RWPE2 (cell line): ENCODE results near the gene MATN4.
"Not testable (repeated sequence)": the region's sequence is repeated elsewhere in the genome, so short reads cannot be mapped to it uniquely, and the experiment has no call there.

Experiments
- ATAC-seq: fragments of 200-7000 bp; cut with Tn5 transposase; 3 replicates; pipeline ENCODE4 v1.9.1; 2021; ENCODE audit warnings: low read depth
- DNase-seq: peaks from one replicate; pipeline ENCODE4 v3.0.0-alpha.2; 2020; ENCODE audit warnings: low spot score
- H3K27ac ChIP-seq: fragments of 450-650 bp; 2 replicates; pipeline ENCODE4 v1.5.1; 2017; ENCODE audit warnings: mild to moderate bottlenecking; ENCODE audit not compliant: poor library complexity, severe bottlenecking
- H3K27me3 ChIP-seq: fragments of 250-450 bp; sonication (Bioruptor Pico); 2 replicates; pipeline ENCODE4 v1.5.1; 2021; ENCODE audit warnings: mild to moderate bottlenecking, moderate library complexity; ENCODE audit not compliant: insufficient read depth, poor library complexity, severe bottlenecking
- H3K36me3 ChIP-seq: fragments of 250-450 bp; sonication (Bioruptor Pico); 2 replicates; pipeline ENCODE4 v1.5.1; 2020; ENCODE audit warnings: low read depth, mild to moderate bottlenecking, moderate library complexity
- H3K4me1 ChIP-seq: fragments of 250-450 bp; sonication (Bioruptor Pico); 2 replicates; pipeline ENCODE4 v1.5.1; 2021; ENCODE audit warnings: mild to moderate bottlenecking, moderate library complexity; ENCODE audit not compliant: insufficient read depth, poor library complexity, severe bottlenecking
- H3K4me3 ChIP-seq: fragments of 250-450 bp; sonication (Bioruptor Pico); 2 replicates; pipeline ENCODE4 v1.5.1; 2021; ENCODE audit warnings: mild to moderate bottlenecking, moderate library complexity; ENCODE audit not compliant: severe bottlenecking
- H3K9me3 ChIP-seq: fragments of 250-450 bp; sonication (Bioruptor Pico); 2 replicates; pipeline ENCODE4 v1.5.1; 2021; ENCODE audit warnings: mild to moderate bottlenecking, moderate library complexity; ENCODE audit not compliant: severe bottlenecking
- TF ChIP-seq, protein P1 (sequence below): fragments of 450-650 bp; IDR thresholded peaks from one replicate; pipeline ENCODE4 v1.5.1; 2017; ENCODE audit warnings: mild to moderate bottlenecking, moderate library complexity; ENCODE audit not compliant: poor library complexity, severe bottlenecking

MATN4 gene

GRCh38 chr20:45352729-45353128 is 44.6 kb upstream of the MATN4 start:
- TF ChIP-seq, protein P1, sequence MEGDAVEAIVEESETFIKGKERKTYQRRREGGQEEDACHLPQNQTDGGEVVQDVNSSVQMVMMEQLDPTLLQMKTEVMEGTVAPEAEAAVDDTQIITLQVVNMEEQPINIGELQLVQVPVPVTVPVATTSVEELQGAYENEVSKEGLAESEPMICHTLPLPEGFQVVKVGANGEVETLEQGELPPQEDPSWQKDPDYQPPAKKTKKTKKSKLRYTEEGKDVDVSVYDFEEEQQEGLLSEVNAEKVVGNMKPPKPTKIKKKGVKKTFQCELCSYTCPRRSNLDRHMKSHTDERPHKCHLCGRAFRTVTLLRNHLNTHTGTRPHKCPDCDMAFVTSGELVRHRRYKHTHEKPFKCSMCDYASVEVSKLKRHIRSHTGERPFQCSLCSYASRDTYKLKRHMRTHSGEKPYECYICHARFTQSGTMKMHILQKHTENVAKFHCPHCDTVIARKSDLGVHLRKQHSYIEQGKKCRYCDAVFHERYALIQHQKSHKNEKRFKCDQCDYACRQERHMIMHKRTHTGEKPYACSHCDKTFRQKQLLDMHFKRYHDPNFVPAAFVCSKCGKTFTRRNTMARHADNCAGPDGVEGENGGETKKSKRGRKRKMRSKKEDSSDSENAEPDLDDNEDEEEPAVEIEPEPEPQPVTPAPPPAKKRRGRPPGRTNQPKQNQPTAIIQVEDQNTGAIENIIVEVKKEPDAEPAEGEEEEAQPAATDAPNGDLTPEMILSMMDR, result no peak
- DNase-seq, result no peak
- H3K27me3 ChIP-seq, result no peaks in the 10 kb centered on the region
- no peak overlapping the region for H3K27ac ChIP-seq
- H3K36me3 ChIP-seq, result peaks cover 3% of the 10 kb centered on the region
- H3K4me3 ChIP-seq, result no peak overlapping the region
- peaks cover 42% of the 10 kb centered on the region for H3K4me1 ChIP-seq
- H3K9me3 ChIP-seq, result no peaks in the 10 kb centered on the region
- no peak for ATAC-seq

DNA sequence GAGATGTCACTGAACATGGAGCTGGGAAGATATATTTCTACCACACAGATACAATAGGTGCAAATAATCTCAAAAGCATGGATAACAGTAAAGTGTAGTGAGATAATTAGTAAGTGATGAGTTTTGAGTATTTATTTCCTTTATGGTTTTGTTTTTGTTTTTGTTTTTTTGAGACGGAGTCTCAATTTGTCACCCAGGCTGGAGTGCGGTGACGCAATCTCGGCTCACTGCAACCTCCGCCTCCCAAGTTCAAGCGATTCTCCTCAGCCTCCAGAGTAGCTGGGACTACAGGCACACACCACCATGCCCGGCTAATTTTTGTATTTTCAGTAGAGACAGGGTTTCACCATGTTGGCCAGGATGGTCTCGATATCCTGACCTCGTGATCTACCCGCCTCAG is 42.7 kb upstream of the MATN4 start:
- not testable (repeated sequence) for H3K27ac ChIP-seq, H3K9me3 ChIP-seq, DNase-seq, H3K4me3 ChIP-seq, ATAC-seq, H3K27me3 ChIP-seq
- H3K36me3 ChIP-seq, result peaks cover 23% of the 10 kb centered on the region
- peaks cover 32% of the 10 kb centered on the region for H3K4me1 ChIP-seq

DNA sequence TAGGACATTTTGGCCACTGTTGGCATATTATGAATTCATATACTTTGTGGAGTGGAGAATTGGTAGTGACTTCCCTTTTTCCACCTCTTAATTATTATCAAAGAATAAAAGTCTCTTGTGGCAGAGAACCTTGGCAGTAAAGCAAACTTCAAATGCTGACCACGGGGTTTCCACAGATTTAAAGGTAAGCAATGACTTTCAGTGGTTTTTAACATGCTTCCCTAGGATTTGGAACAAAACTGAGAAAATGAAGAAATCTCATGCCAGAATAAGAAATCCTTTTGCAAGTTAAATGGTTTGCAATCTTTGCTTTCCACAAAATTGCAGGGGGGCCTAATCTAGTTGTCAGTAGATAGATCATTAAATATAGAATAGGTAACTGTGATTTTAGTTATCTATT is 42.1 kb upstream of the MATN4 start:
- Histone ChIP-seq H3K27me3 (no peaks in the 10 kb centered on the region), H3K4me3 (no peak overlapping the region), H3K9me3 (no peaks in the 10 kb centered on the region), H3K36me3 (peaks cover 29% of the 10 kb centered on the region), H3K4me1 (peaks cover 30% of the 10 kb centered on the region), H3K27ac (no peak overlapping the region)
- TF ChIP-seq, protein P1, result no peak
- no peak for ATAC-seq
- DNase-seq, result no peak

DNA sequence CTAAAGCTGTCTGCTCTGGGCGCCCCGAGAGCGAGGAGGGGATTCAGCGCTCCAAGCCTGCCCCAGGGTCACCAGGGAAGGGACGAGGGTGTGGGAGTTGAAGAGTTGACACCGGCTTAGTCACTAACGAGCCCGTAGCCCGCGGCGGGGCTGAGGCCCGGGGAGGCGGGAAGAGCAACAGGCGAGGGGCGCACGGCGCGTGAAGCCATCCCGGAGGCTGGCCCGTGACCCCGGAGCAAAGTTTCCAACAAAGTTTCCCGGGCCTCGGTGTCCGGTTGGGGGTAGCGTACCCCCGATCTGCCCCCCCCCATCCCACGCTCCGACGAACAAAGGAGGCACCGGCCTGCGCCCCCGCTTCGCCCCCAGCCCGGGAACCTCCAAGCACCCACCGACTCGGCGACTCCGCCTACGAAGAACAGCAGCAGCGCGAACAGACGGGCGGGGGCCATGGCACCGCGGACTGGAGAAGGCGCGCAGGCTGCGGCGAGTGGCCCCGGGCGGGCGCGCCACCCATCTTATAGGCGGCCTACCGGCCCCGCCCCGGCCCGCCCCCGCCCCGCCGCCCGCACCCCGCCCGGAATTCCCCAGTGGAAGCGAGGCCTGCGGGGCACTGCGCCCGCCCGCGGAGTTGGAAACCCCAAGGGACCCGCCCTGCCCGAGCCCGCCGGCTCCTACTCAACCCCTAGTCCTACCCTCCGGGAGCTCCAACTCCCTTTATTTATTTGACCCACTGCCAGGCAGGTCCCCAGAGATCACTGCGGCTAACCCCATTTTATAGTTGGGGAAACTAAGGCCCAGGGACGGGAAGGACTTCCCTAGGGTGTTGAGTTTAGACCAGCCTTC is 40.1 kb upstream of the MATN4 start, which contains the start of gene SDC4:
SDC4 (minus strand) TSS at position 489 of the 843 bp plus-strand sequence; CDS start at position 449, 40 bp downstream.
- Histone ChIP-seq H3K9me3 (no peaks in the 10 kb centered on the region), H3K36me3 (peaks cover 49% of the 10 kb centered on the region), H3K27me3 (no peaks in the 10 kb centered on the region), H3K4me3 (peak within 1 kb of the TSS; percentile 98), H3K27ac (peak within 1 kb of the TSS; percentile 99), H3K4me1 (peaks cover 44% of the 10 kb centered on the region)
- DNase-seq (peak; percentile 95), ATAC-seq (peak; percentile 35)
- TF ChIP-seq, protein P1, result peak; percentile 10

- Histone ChIP-seq H3K4me3 (peak overlapping the region; percentile 98), H3K9me3 (no peaks in the 10 kb centered on the region), H3K27ac (peak overlapping the region; percentile 99), H3K27me3 (no peaks in the 10 kb centered on the region), H3K4me1 (peaks cover 52% of the 10 kb centered on the region), H3K36me3 (peaks cover 55% of the 10 kb centered on the region)
- TF ChIP-seq, protein P1, result no peak
- DNase-seq (no peak), ATAC-seq (no peak)
Observed at GRCh38 chr20:45347297-45347935, 39.3 kb upstream of the MATN4 start.
